Measurements from ENCODE around the gene SMOC2.
"Not testable (repeated sequence)": the region's sequence is repeated elsewhere in the genome, so short reads cannot be mapped to it uniquely, and the experiment has no call there.

Gene SMOC2

GRCh38 chr6:168601546-168601945 lies 160.6 kb downstream of the SMOC2 start:
- no peak for DNase-seq (ENCODE audit: low spot score)

- no peak for DNase-seq (ENCODE audit: low spot score)
Measured at GRCh38 chr6:168602576-168602975, 161.6 kb downstream of the SMOC2 start.

GRCh38 chr6:168603234-168603633 lies 162.2 kb downstream of the SMOC2 start:
- DNase-seq (ENCODE audit: low spot score): no peak

GRCh38 chr6:168605964-168606363 lies 165.0 kb downstream of the SMOC2 start:
- no peak for DNase-seq (ENCODE audit: low spot score)

- DNase-seq (ENCODE audit: low spot score): no peak
Measured at GRCh38 chr6:168606722-168607121, 165.7 kb downstream of the SMOC2 start.

GRCh38 chr6:168607272-168608112 lies 166.5 kb downstream of the SMOC2 start:
- no peak for DNase-seq (ENCODE audit: low spot score)

- DNase-seq (ENCODE audit: low spot score): no peak
Measured at GRCh38 chr6:168608113-168608400, 167.1 kb downstream of the SMOC2 start.

GRCh38 chr6:168609026-168609685 lies 168.2 kb downstream of the SMOC2 start:
- DNase-seq (ENCODE audit: low spot score): no peak

- no peak for DNase-seq (ENCODE audit: low spot score)
Measured at GRCh38 chr6:168609914-168610490, 169.0 kb downstream of the SMOC2 start.

GRCh38 chr6:168610966-168611365 lies 170.0 kb downstream of the SMOC2 start:
- DNase-seq (ENCODE audit: low spot score): not testable (repeated sequence)

- DNase-seq (ENCODE audit: low spot score): no peak
Measured at GRCh38 chr6:168611691-168612090, 170.7 kb downstream of the SMOC2 start.

GRCh38 chr6:168612586-168612985 lies 171.6 kb downstream of the SMOC2 start:
- no peak for DNase-seq (ENCODE audit: low spot score)

GRCh38 chr6:168615837-168616236 lies 174.9 kb downstream of the SMOC2 start:
- no peak for DNase-seq (ENCODE audit: low spot score)

GRCh38 chr6:168616816-168617765 lies 176.1 kb downstream of the SMOC2 start:
- DNase-seq (ENCODE audit: low spot score): peak; percentile 60

GRCh38 chr6:168618546-168619315 lies 177.7 kb downstream of the SMOC2 start:
- no peak for DNase-seq (ENCODE audit: low spot score)

GRCh38 chr6:168619560-168620314 lies 178.8 kb downstream of the SMOC2 start:
- DNase-seq (ENCODE audit: low spot score): no peak

- no peak for DNase-seq (ENCODE audit: low spot score)
Measured at GRCh38 chr6:168620578-168620977, 179.6 kb downstream of the SMOC2 start.

- no peak for DNase-seq (ENCODE audit: low spot score)
Measured at GRCh38 chr6:168623736-168624135, 182.8 kb downstream of the SMOC2 start.

GRCh38 chr6:168624540-168624939 lies 183.6 kb downstream of the SMOC2 start:
- DNase-seq (ENCODE audit: low spot score): no peak

GRCh38 chr6:168624948-168625347 lies 184.0 kb downstream of the SMOC2 start:
- DNase-seq (ENCODE audit: low spot score): no peak

- DNase-seq (ENCODE audit: low spot score): no peak
Measured at GRCh38 chr6:168625602-168626001, 184.6 kb downstream of the SMOC2 start.

Data from pons (tissue), 1 donor.